Body of pancreas (tissue), 4 donors: ENCODE results near the gene ADRM1. TPM values are rescaled to one million over a fixed set of nuclear protein-coding genes. Genes with fewer than 3 reads are reported as not detected.
A peak's percentile ranks its signal among the peaks of the same experiment; 100 is the strongest.

Source experiments
- ATAC-seq: fragments of 150-250 bp; one replicate; pipeline ENCODE4 v1.9.1; 2016
- DNase-seq, 4 donors: peaks; one replicate each; pipeline ENCODE4 v3.0.0-alpha.2; 2019
- H3K27ac ChIP-seq, 4 donors: fragments of 200-600 bp; sonication (generic); 1 replicate in 3 of 4; 2 replicates in 1 of 4; pipeline versions ENCODE4 v1.5.1 to v1.6.1; 2016 to 2019; ENCODE audit warnings: mild to moderate bottlenecking in 1 of 4, mixed read lengths in 1 of 4, moderate library complexity in 1 of 4
- H3K27me3 ChIP-seq, 2 donors: fragments of 200-600 bp; sonication (generic); one replicate each; pipeline ENCODE4 v1.6.0; 2016; ENCODE audit warnings: mild to moderate bottlenecking in 1 of 2
- H3K36me3 ChIP-seq, 2 donors: fragments of 200-600 bp; sonication (generic); replicated peaks in 1 of 2; 2 replicates each; pipeline ENCODE4 v1.5.1; 2016; ENCODE audit warnings: low read depth in 2 of 2; ENCODE audit not compliant: insufficient read depth in 1 of 2
- H3K4me1 ChIP-seq: fragments of 200-600 bp; sonication (generic); one replicate; pipeline ENCODE4 v1.6.0; 2016
- H3K4me3 ChIP-seq, 2 donors: fragments of 200-600 bp; sonication (generic); 1 replicate in 1 of 2; 2 replicates in 1 of 2; pipeline ENCODE4 v1.5.1; 2016 to 2019
- H3K9me3 ChIP-seq, 3 donors: fragments of 200-600 bp; sonication (generic); 1 replicate in 2 of 3; 2 replicates in 1 of 3; pipeline ENCODE4 v1.5.1; 2016
- CTCF ChIP-seq, 7 experiments: fragments of 450-650 bp in 4 of 7; fragments of 200-600 bp in 3 of 7; sonication (generic) in 3 of 7; IDR thresholded peaks; one replicate each; pipeline ENCODE4 v1.5.1; 2016 to 2019; ENCODE audit warnings: antibody characterized with exemption in 7 of 7
- POLR2A ChIP-seq, 3 donors: fragments of 450-650 bp; IDR thresholded peaks; one replicate each; pipeline ENCODE4 v1.6.1; 2016; ENCODE audit warnings: antibody characterized with exemption in 3 of 3, mild to moderate bottlenecking in 2 of 3
- WGBS, 2 donors: methylation state at CpG; one replicate each; pipeline ENCODE4 v1.1.5; 2017; 5-methylcytosine and 5-hydroxymethylcytosine counted together
- intact Hi-C: fragments of 100-400 bp; cut with DNase I; formaldehyde crosslinking; loops from one replicate; pipeline ENCODE4 v1.15.1; 2023
- microRNA-seq, 2 donors: library from miRNA; unstranded; fragments of <30 nt; microRNA quantifications; one replicate each; pipeline ENCODE4, GENCODE V29; 2016; ENCODE audit warnings: borderline number of aligned reads in 2 of 2, borderline replicate concordance in 2 of 2
- total RNA-seq, 2 donors: library from RNA; depleted of rRNA; stranded (reverse); fragments of >200 nt; gene quantifications; one replicate each; pipeline ENCODE4 v1.1.0, GENCODE V29; 2016

Gene ADRM1
- total RNA-seq, 2 donors from 2014 or later, result 79.9 to 104 TPM

GRCh38 chr20:62357681-62358080 lies 54.9 kb downstream of the ADRM1 start:
- Histone ChIP-seq H3K9me3 (no peaks in the 10 kb centered on the region), H3K27me3 (no peaks in the 10 kb centered on the region), H3K4me3 (no peak overlapping the region), H3K36me3 (no peaks in the 10 kb centered on the region), H3K27ac (peak overlapping the region; percentile 50 to 80 (median 73)), H3K4me1 (peaks cover 74% of the 10 kb centered on the region)
- DNase-seq (peak in 1 of 4 donors; percentile 12), ATAC-seq (no peak)
- WGBS, 2 donors, result 67 to 77% methylated on average over 1 to 7 of the region's 7 CpGs
- TF ChIP-seq CTCF (IDR thresholded peaks at IDR 0.05) (no peak), POLR2A (IDR thresholded peaks at IDR 0.05) (no peak)
- intact Hi-C loops, result no loop called here

Small RNA genes within 50 kb of the gene (microRNA-seq; reads per million reads assigned to microRNA genes)
- gene MIR4758, result 0 to 0.90 reads per million in 2 donors

Other genes starting within 250 kb of the ADRM1 start
- 10 to 100 TPM; 12.7 to 29.0 TPM for gene TAF4, start 237.1 kb upstream of the ADRM1 start, total RNA-seq
- 10 to 100 TPM; 11.5 to 12.2 TPM for gene LSM14B, start 180.5 kb upstream of the ADRM1 start, total RNA-seq
- gene PSMA7, start 159.6 kb upstream of the ADRM1 start, total RNA-seq, result 100 to 1,000 TPM; 174 to 176 TPM
- gene SS18L1, start 159.2 kb upstream of the ADRM1 start, total RNA-seq, result 10 to 100 TPM; 11.4 to 14.5 TPM
- gene MTG2, start 120.0 kb upstream of the ADRM1 start, total RNA-seq, result 10 to 100 TPM in 1 of 2 donors, 1 to 10 TPM in 1; 8.8 to 16.5 TPM
- under 1 TPM in 1 of 2 donors, not detected in 1; 0.33 TPM for gene HRH3, start 82.7 kb upstream of the ADRM1 start, total RNA-seq
- gene OSBPL2, start 64.5 kb upstream of the ADRM1 start, total RNA-seq, result 10 to 100 TPM; 54.5 to 71.9 TPM
- gene LAMA5, start 64.3 kb downstream of the ADRM1 start, total RNA-seq, result 100 to 1,000 TPM; 115 to 185 TPM
- gene RPS21, start 84.1 kb downstream of the ADRM1 start, total RNA-seq, result 100 to 1,000 TPM; 654 to 656 TPM
- 1 to 10 TPM; 1.6 to 2.6 TPM for gene CABLES2, start 104.3 kb downstream of the ADRM1 start, total RNA-seq
- gene RBBP8NL, start 124.5 kb downstream of the ADRM1 start, total RNA-seq, result 1 to 10 TPM; 2.3 TPM
- not detected for gene GATA5, start 173.0 kb downstream of the ADRM1 start, total RNA-seq